Esophagus muscularis mucosa (tissue), 4 donors: ENCODE measurements around the gene TSHZ3. TPM values are rescaled to one million over a fixed set of nuclear protein-coding genes. Genes with fewer than 3 reads are reported as not detected.

ENCODE experiments used
- DNase-seq: peaks from one replicate; pipeline ENCODE4 v3.0.0-alpha.2; 2017; ENCODE audit errors: extremely low spot score
- H3K27ac ChIP-seq, 4 donors: fragments of 200-600 bp; sonication (generic); replicated peaks in 1 of 4; 1 replicate in 3 of 4; 2 replicates in 1 of 4; pipeline ENCODE4 v1.5.1; 2016 to 2019; ENCODE audit warnings: mild to moderate bottlenecking in 1 of 4
- H3K27me3 ChIP-seq, 4 donors: fragments of 200-600 bp; sonication (generic); one replicate each; pipeline versions ENCODE4 v1.5.1 to v1.6.0; 2016 to 2019
- H3K36me3 ChIP-seq, 4 donors: fragments of 200-600 bp; sonication (generic); one replicate each; pipeline ENCODE4 v1.5.1; 2016 to 2019
- H3K4me1 ChIP-seq, 4 donors: fragments of 200-600 bp; sonication (generic); one replicate each; pipeline ENCODE4 v1.5.1; 2016 to 2019
- H3K4me3 ChIP-seq, 4 donors: fragments of 200-600 bp; sonication (generic); 1 replicate in 2 of 4; 2 replicates in 2 of 4; pipeline ENCODE4 v1.5.1; 2016 to 2019; ENCODE audit warnings: mild to moderate bottlenecking in 4 of 4, moderate library complexity in 1 of 4
- H3K9me3 ChIP-seq, 4 donors: fragments of 200-600 bp; sonication (generic); 1 replicate in 3 of 4; 2 replicates in 1 of 4; pipeline ENCODE4 v1.5.1; 2016 to 2019
- EP300 ChIP-seq: sonication (generic); formaldehyde crosslinking; IDR thresholded peaks from one replicate; pipeline ENCODE4 v1.6.1; 2017; ENCODE audit warnings: antibody characterized with exemption
- POLR2A ChIP-seq: fragments of 450-650 bp; IDR thresholded peaks from one replicate; pipeline ENCODE4 v1.6.1; 2017; ENCODE audit warnings: antibody characterized with exemption, moderate library complexity, mild to moderate bottlenecking, low read depth
- POLR2AphosphoS5 ChIP-seq, 2 donors: sonication (generic); formaldehyde crosslinking; IDR thresholded peaks; one replicate each; pipeline ENCODE4 v1.6.1; 2017; ENCODE audit warnings: antibody characterized with exemption in 2 of 2
- WGBS: methylation state at CpG from one replicate; pipeline ENCODE4 v1.1.5; 2018; 5-methylcytosine and 5-hydroxymethylcytosine counted together
- intact Hi-C: fragments of 100-400 bp; cut with DNase I; formaldehyde crosslinking; loops from one replicate; pipeline ENCODE4 v1.15.1; 2023
- total RNA-seq, 4 donors: library from RNA; depleted of rRNA; stranded (reverse); fragments of >200 nt; gene quantifications; one replicate each; pipeline versions ENCODE4 v1.1.0 to v1.2.1, GENCODE V29; 2016
- TF ChIP-seq, protein P1 (sequence below), 3 experiments: fragments of 200-600 bp in 2 of 3; fragments of 450-650 bp in 1 of 3; sonication (generic) in 2 of 3; IDR thresholded peaks; one replicate each; pipeline ENCODE4 v1.5.1; 2017 to 2019; ENCODE audit warnings: antibody characterized with exemption in 3 of 3, mild to moderate bottlenecking in 2 of 3, moderate library complexity in 1 of 3

TSHZ3 gene
- total RNA-seq, 4 donors from 2014 or later = 17.1 to 45.5 (median 24.6) TPM

DNA sequence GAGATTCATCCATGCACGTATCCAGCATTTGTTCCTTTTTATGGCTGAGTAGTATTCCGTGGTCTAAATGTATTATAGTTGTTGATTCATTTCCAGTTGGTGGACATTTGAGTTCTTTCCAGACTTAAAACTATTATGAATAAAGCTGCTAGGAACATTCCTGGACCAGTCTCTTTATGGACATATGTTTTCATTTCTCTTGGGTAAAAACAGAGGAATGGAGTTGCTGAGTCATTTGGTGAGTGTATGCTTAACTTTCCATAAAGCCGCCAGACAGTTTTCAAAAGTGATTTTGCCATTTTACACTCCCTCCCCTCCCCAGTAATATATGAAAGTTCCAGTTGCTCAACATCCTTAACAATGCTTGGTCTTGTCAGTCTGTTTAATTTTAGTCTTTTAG lies 116.4 kb downstream of the TSHZ3 start:
- 85% methylated on average over 3 of the region's 3 CpGs for WGBS
- no peaks in the 10 kb centered on the region for H3K9me3 ChIP-seq
- H3K4me1 ChIP-seq = no peaks in the 10 kb centered on the region
- intact Hi-C loops = no loop called here
- no peak overlapping the region for H3K27ac ChIP-seq
- TF ChIP-seq, protein P1, sequence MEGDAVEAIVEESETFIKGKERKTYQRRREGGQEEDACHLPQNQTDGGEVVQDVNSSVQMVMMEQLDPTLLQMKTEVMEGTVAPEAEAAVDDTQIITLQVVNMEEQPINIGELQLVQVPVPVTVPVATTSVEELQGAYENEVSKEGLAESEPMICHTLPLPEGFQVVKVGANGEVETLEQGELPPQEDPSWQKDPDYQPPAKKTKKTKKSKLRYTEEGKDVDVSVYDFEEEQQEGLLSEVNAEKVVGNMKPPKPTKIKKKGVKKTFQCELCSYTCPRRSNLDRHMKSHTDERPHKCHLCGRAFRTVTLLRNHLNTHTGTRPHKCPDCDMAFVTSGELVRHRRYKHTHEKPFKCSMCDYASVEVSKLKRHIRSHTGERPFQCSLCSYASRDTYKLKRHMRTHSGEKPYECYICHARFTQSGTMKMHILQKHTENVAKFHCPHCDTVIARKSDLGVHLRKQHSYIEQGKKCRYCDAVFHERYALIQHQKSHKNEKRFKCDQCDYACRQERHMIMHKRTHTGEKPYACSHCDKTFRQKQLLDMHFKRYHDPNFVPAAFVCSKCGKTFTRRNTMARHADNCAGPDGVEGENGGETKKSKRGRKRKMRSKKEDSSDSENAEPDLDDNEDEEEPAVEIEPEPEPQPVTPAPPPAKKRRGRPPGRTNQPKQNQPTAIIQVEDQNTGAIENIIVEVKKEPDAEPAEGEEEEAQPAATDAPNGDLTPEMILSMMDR (IDR thresholded peaks at IDR 0.05) = no peak
- H3K27me3 ChIP-seq = peaks cover 0 to 4% (median 0%) of the 10 kb centered on the region in 4 donors
- no peaks in the 10 kb centered on the region for H3K36me3 ChIP-seq
- no peak overlapping the region for H3K4me3 ChIP-seq
- DNase-seq = no peak

DNA sequence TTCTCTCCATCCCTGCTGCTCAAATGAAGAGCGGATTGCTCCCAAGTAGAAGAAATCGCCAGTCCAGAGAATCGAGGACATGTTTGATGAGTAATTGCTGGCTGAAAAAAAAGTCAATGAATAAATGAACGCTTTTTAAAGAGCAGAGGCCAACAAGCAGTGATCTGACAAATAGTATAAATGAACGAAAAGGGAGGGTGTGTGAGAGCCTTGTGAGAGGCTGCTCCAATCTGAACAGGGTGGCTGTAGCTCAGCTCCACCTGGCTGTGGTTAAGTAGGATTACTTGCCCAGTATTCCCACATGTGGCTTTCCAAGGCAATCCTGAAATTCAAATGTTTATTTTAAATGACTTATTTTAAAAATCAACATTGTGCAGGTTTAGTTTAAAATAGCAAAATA lies 117.1 kb downstream of the TSHZ3 start:
- Histone ChIP-seq H3K4me3 (no peak overlapping the region), H3K9me3 (no peaks in the 10 kb centered on the region), H3K36me3 (no peaks in the 10 kb centered on the region), H3K27me3 (peaks cover 0 to 4% (median 0%) of the 10 kb centered on the region in 4 donors), H3K4me1 (no peaks in the 10 kb centered on the region), H3K27ac (no peak overlapping the region)
- TF ChIP-seq POLR2AphosphoS5 (IDR thresholded peaks at IDR 0.05) (no peak), POLR2A (no peak), EP300 (no peak)
- TF ChIP-seq, protein P1 (IDR thresholded peaks at IDR 0.05) = no peak
- intact Hi-C loops = no loop called here
- 69% methylated on average over 5 of the region's 5 CpGs for WGBS
- DNase-seq = no peak

DNA sequence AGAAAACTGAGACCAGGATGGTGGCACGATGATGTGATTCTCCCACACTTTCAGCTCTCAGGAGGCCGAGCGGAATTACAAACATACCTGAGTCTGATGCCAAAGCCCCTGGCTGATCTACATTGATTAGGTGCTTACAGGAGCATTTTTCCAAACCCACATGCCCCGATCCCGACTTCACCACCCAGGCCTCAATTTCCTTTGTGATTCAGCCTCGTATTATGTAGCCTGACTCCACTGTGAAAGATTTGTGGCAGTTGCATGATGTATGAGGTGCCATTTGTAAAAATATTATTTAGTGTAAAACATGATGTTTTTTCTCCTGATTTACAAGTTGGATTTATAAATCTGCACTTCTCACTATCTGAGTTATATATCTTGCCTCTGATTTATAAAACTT lies 118.0 kb downstream of the TSHZ3 start:
- no peak overlapping the region for H3K27ac ChIP-seq
- WGBS = 91% methylated on average over 6 of the region's 6 CpGs
- no peak overlapping the region for H3K4me3 ChIP-seq
- intact Hi-C loops = no loop called here
- H3K9me3 ChIP-seq = no peaks in the 10 kb centered on the region
- H3K4me1 ChIP-seq = no peaks in the 10 kb centered on the region
- peaks cover 0 to 4% (median 0%) of the 10 kb centered on the region in 4 donors for H3K27me3 ChIP-seq
- no peaks in the 10 kb centered on the region for H3K36me3 ChIP-seq
- DNase-seq = no peak
- TF ChIP-seq POLR2AphosphoS5 (IDR thresholded peaks at IDR 0.05) (no peak), POLR2A (no peak), EP300 (no peak)
- TF ChIP-seq, protein P1 (IDR thresholded peaks at IDR 0.05) = no peak

DNA sequence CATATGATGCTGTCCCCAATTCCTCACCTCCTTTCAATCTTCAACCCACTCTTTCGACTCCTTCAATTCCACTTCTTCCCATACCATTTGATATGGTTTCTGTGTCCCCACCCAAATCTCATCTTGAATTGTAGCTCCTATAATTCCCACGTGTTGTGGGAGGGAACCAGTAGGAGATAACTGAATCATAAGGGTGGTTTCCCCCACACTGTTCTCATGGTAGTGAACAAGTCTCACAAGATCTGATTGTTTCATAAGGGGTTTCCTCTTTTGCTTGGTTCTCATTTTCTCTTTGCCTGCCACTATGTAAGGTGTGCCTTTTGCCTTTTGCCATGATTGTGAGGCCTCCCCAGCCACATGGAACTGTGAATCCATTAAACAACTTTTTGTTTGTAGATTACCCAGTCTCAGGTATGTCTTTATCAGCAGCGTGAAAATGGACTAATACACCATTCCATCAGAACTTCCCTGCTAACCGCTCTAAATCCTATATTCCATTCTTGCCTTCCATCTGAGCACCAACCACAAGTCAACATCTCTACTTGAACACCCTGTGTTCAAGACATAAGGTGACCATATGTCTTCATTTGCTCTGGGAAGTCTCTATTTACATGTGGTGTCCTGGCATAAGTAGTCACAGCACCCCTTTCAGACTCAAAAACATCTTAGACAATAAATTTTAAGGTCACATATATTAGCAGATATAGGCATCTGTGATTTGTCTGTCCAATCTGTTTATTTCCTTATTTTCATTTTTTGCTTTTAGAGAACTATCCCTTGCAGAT lies 122.9 kb downstream of the TSHZ3 start:
- H3K36me3 ChIP-seq = no peaks in the 10 kb centered on the region
- no peak overlapping the region for H3K4me3 ChIP-seq
- H3K27me3 ChIP-seq = peaks cover 0 to 4% (median 0%) of the 10 kb centered on the region in 4 donors
- H3K4me1 ChIP-seq = peaks cover 0 to 8% (median 5%) of the 10 kb centered on the region in 4 donors
- no peak overlapping the region for H3K27ac ChIP-seq
- 94% methylated on average over 4 of the region's 4 CpGs for WGBS
- H3K9me3 ChIP-seq = no peaks in the 10 kb centered on the region
- intact Hi-C loops = no loop called here
- no peak for DNase-seq
- TF ChIP-seq POLR2A (no peak), EP300 (no peak), POLR2AphosphoS5 (IDR thresholded peaks at IDR 0.05) (no peak)
- TF ChIP-seq, protein P1 (IDR thresholded peaks at IDR 0.05) = no peak
